CD4-positive, alpha-beta T cell treated with Interleukin-1 beta for 1 hour (primary cell): ENCODE measurements around the gene SIGMAR1.
"Not testable (repeated sequence)": the region's sequence is repeated elsewhere in the genome, so short reads cannot be mapped to it uniquely, and the experiment has no call there.

Experiments used
- DNase-seq, 2 donors: peaks; one replicate each; pipeline ENCODE4 v3.0.0-alpha.2; 2020 to 2022

Gene SIGMAR1

DNA sequence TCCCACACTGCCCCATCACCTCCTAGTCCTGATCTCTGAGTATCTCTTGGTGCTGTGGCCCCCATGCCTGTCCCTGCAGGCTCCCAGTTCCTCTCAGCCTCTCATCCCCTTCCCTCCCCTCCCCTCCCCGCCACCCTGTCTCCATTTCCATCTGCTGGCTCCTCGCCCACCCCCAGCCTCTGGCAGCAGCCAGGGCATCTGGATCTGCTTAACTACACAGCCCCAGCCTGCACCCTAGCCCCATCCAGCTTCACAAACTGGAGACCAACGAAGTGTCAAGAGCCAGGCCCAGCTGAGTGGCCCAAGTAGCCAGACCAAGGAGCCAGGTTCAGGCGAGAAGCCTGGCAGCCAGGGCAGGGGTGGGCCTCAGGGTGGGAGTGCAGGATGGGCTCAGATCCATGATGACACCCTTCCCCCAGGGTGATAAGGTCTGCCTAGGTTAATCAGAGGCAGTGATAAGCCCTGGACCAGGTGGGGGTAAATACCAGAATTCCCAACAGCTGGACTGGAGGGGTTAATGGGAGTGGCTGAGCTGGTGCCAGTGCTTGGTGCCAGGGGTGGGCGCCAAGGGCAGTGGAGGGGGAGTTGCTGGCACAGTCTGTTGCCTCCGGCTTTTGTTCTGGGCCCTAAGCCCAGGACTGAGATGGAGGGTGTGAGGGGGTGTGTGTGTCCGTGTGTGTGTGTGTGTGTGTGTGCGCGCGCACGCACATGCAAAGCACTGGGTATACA lies 16.9 kb upstream of the SIGMAR1 start:
- no peak for DNase-seq

DNA sequence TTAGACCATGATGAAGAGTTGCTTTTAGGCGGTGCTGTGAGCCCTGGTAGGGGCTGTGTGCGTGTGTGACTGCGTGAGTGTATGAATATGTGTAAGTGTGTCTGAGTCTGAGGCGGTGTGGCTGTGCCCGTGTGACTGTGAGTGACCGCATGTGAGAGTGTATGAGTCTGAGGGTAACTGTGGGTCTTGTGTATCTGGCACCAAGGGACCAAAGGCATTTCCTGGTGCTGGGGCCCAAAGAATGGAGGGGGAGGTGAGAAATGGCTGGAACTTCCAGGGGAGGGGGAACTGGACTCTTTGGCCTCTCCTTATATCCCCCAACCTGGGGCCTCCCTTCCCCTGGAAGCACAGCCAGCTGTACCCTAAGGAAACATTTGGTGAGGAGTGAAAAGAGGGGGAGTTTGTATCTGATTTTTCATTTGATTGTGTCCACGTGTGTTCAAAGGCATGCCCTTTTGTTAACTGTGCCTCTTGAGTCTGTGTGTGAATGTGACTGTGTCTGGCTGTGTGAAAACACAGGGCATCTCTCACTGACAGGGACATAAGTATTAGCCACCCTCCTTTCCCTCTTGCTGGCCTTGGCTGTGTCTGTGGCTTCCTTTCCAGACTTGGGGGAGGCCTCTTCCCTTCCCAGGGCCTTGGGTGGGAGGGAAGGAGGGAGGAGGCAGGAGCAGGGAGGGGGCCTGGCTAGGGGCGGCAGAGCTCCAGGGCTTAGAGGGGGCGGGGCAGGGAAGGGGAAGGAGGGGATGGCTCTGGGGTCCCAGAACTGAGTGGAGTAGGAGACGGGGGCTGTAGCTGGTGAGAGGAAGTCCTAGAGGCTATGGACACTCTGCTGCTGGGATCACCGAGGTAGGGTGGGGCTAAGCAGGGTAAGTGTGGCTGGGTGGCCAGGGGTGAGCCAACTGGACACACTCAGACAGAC lies 15.8 kb upstream of the SIGMAR1 start:
- DNase-seq = no peak

- DNase-seq = no peak
These were observed 15.0 kb upstream of the SIGMAR1 start for GRCh38 chr9:34652602-34653000.

- peak; percentile 21 to 33 for DNase-seq
These were observed 14.5 kb upstream of the SIGMAR1 start, which contains the start of gene IL11RA for GRCh38 chr9:34651876-34652601. Gene IL11RA, plus strand, starts transcription at chr9:34652185. Its CDS starts 3,033 bp downstream, at chr9:34655218.

GRCh38 chr9:34651321-34651720 lies 13.7 kb upstream of the SIGMAR1 start:
- DNase-seq = no peak

DNA sequence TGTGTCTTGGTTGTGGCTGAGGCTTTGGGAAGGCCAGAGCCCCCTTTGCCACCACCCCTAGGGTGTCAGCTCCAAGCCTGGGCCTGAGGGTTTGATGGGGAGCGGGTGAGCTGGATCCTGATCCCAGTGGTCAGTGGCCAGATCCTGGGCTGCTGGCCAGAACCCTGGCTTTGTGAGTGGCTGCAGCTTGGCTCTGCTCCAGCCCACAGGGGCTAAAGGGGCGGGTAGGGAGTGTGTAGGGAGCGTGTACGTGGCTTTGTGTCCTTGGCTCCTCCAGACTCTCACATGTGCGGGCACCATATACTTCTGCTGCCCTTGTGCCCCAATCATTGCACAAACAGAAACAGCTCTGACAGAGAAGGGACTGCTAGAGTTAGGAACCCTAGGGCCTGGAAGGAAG lies 13.2 kb upstream of the SIGMAR1 start:
- no peak for DNase-seq

- DNase-seq = no peak
These were observed 11.1 kb upstream of the SIGMAR1 start for GRCh38 chr9:34648673-34649072.

DNA sequence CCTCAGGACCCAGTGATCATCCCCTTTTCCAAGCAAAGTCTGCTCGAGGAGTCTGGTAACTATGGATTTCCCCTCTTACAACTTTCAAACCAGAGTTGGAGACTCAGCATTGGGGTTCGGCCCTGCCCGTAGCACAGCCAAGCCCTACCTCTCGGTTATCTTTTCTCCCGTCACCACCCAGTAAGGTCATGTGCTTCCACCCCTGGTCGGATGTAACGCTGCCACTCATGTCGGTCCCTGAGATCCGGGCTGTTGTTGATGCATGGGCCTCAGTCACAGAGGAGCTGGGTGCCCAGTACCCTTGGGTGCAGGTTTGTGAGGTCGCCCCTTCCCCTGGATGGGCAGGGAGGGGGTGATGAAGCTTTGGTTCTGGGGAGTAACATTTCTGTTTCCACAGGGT lies 10.1 kb upstream of the SIGMAR1 start:
- DNase-seq = no peak

DNA sequence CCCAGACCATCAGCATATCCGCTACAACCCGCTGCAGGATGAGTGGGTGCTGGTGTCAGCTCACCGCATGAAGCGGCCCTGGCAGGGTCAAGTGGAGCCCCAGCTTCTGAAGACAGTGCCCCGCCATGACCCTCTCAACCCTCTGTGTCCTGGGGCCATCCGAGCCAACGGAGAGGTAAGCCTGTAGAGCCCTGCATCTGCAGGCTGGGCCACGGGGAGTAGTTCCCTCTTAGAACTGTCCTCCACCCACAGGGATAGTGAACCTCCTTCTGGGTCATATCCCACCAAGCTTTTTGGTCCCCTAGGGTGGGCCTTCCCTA lies 9.5 kb upstream of the SIGMAR1 start:
- no peak for DNase-seq

GRCh38 chr9:34646211-34647083 lies 8.9 kb upstream of the SIGMAR1 start, which contains the start of gene GALT:
Gene GALT, plus strand, starts transcription at chr9:34646675. Its CDS starts 30 bp downstream, at chr9:34646705.
- peak; percentile 91 to 96 for DNase-seq

DNA sequence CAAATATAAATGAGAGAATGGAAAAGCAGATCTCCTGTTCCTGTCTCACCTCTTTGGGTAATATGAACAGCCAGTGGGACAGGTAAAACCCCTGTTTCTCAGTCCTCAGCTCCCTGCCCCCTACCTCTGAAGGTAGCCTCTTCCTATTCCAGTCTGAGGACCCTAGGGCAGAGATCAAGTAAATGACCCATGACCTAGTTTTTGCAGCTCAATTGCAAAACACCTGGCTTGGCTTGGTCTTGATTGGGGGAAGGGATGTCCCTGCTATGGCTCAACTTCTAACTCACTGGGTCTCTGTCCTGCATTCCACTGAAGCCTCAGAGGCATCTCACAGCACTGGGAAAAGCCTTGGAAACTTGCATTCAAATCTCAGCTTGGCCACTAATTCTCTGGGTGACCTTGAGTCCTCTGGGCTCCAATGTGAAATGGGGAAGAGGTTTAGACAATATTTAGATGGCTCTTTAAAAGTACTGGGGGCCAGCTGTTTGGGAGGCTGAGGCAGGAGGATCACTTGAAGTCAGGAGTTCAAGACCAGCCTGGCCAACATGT lies 7.3 kb upstream of the SIGMAR1 start:
- DNase-seq = no peak

GRCh38 chr9:34642679-34643078 lies 5.1 kb upstream of the SIGMAR1 start:
- DNase-seq = no peak

- not testable (repeated sequence) for DNase-seq
These were observed 1.7 kb upstream of the SIGMAR1 start for GRCh38 chr9:34639322-34639721.

DNA sequence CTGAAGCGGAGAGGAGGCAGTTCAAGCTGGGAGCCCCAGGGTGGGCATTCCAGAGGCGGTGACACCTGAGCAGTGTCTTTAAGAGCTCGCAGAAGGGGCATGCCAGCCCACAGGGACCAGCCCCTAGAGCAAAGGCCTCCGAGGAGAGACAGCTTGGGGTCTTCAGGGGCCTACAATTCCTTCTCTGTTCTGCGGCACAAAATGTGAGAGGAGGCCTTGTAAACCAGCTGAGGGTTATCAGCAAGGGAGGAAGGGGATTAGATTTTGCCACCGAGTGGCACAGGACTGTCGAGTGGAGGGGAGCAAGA lies 505 bp upstream of the SIGMAR1 start:
- DNase-seq = no peak

GRCh38 chr9:34636791-34637355 lies 714 bp downstream of the SIGMAR1 start:
- DNase-seq = no peak

- DNase-seq = no peak
These were observed 2.0 kb downstream of the SIGMAR1 start for GRCh38 chr9:34635556-34635955.

DNA sequence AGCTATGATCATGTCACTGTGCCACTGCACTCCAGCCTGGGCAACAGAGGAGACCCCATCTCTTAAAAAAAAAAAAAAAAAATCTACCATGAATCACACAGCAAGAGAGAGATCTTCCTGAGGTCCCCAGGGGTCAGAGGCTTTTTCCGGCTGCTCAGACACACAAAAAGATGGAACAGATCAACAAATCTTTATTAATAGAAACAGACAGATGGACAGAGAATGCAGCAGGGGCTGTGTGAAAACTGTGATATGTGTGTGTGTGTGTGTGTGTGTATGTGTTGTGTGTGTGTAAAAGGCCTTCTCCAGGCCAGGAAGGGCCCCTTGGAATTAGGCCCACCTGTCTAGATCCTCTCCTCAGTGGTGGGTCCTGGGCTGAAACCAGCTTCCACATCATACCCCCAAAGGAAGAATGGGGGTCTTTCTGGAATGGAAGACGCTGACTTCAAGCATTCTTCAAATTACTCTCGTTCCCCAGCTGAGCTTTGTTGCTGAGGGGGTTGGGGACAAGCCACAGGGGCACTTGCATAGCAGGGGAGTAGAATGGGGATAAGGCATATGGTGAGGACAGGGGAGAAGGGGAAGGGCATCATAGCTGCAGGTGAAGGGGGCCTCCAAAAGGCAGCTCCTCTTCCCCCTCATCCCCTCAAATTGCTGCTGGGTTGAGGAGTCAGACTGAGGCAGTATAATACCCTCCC lies 2.9 kb downstream of the SIGMAR1 start:
- no peak for DNase-seq

- DNase-seq = peak; percentile 79 to 81
These were observed 3.6 kb downstream of the SIGMAR1 start for GRCh38 chr9:34633851-34634550.

DNA sequence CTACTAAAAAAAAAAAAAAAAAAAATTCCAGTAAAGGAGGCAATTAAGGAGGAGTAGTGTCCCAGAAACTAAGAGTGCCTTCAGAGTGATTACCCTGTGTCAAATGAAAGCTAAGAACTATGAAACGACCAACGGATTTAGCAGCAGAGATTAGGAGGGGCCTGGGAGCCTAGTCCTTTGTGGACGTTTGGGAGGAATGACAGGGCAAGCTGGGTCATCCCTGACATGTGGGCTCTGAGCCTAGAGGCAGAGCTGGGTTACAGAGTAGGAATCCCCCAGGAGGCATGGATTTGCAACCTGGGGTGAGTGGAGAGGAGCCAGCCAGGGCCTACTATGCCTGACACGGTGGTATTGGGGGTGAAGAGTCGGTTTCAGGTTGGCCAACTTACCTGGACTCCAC lies 4.4 kb downstream of the SIGMAR1 start:
- no peak for DNase-seq

DNA sequence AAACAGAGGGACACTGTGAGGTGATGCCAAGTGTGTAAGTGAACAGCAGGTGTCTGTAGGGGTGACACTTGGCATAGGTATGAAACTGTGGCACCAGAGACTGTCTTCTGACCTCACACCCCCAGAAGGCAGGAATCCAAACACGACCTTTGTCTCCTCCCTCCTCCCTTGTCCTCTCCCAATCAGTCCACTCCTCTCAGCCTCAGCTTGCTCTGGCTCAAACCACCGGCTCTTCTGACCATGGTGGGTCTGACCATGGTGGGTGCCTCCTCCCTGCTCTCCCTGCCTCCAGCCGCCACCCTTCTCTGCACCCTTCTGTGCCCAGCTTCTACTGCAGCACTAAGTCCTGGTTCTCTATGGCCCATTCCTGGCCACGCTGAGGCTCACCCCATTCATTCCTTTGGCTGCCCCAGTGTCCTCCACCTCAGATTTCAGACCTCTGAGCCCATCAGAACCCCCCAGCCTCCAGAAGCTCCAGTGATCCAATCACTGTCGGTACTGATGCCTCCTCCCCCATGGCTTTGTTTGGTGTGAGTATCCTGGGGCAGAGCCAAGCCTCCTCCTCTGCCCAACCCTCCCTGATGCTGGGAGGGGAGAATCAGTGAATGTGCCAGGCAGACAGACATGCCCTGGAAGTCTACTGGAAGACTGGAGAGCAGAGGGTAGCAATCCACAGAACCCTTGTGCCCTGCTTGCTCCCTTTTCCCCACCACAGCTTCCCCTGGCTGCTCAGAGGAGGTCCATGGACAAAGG lies 7.0 kb downstream of the SIGMAR1 start:
- DNase-seq = no peak
